ENCODE data around the gene CREG1.

GRCh38 chr1:167573035-167573434 lies 19.5 kb upstream of the CREG1 start:
- no peak for TF ChIP-seq CTCF (conservative IDR thresholded peaks at IDR 0.05; ENCODE audit: low read depth, low read length)
- TF ChIP-seq EZH2 (IDR thresholded peaks at IDR 0.05; ENCODE audit: borderline replicate concordance, low read depth, low read length, poor library complexity, severe bottlenecking): no peak

All from A673 (cell line).